Stomach smooth muscle (tissue), 2 donors: ENCODE measurements around the gene RAD51AP1.
A peak's percentile ranks its signal among the peaks of the same experiment; 100 is the strongest.

Source experiments
- H3K27ac ChIP-seq: one replicate; pipeline ENCODE4 v1.7.0; 2013; ENCODE audit warnings: mild to moderate bottlenecking, low read length, inconsistent platforms
- H3K27me3 ChIP-seq, 2 donors: one replicate each; pipeline ENCODE4 v1.7.0; 2013; ENCODE audit warnings: low read length in 2 of 2; ENCODE audit not compliant: insufficient read depth in 2 of 2, control insufficient read depth in 1 of 2
- H3K36me3 ChIP-seq, 2 donors: one replicate each; pipeline ENCODE4 v1.7.0; 2013; ENCODE audit warnings: low read length in 2 of 2; ENCODE audit not compliant: control insufficient read depth in 2 of 2, insufficient read depth in 2 of 2
- H3K4me1 ChIP-seq: one replicate; pipeline ENCODE4 v1.7.0; 2013; ENCODE audit warnings: low read length; ENCODE audit not compliant: control insufficient read depth, insufficient read depth
- H3K4me3 ChIP-seq, 2 donors: one replicate each; pipeline ENCODE4 v1.7.0; 2013; ENCODE audit warnings: low read length in 2 of 2
- H3K9ac ChIP-seq, 2 donors: one replicate each; pipeline ENCODE4 v1.7.0; 2013; ENCODE audit warnings: low read length in 2 of 2, mild to moderate bottlenecking in 1 of 2
- H3K9me3 ChIP-seq, 2 donors: one replicate each; pipeline ENCODE4 v1.7.0; 2013; ENCODE audit warnings: low read length in 2 of 2; ENCODE audit not compliant: control insufficient read depth in 2 of 2
- donor health status: healthy.
- donor health status: Pancreatic carcinoma.

Gene RAD51AP1

GRCh38 chr12:4591180-4591687, 52.5 kb downstream of the RAD51AP1 start:
- no peak overlapping the region for H3K9ac ChIP-seq
- no peaks in the 10 kb centered on the region for H3K4me1 ChIP-seq
- H3K27ac ChIP-seq = no peak overlapping the region
- no peaks in the 10 kb centered on the region for H3K36me3 ChIP-seq
- no peaks in the 10 kb centered on the region for H3K9me3 ChIP-seq
- peaks cover 4 to 5% of the 10 kb centered on the region in 2 donors for H3K27me3 ChIP-seq
- H3K4me3 ChIP-seq = no peak overlapping the region

DNA sequence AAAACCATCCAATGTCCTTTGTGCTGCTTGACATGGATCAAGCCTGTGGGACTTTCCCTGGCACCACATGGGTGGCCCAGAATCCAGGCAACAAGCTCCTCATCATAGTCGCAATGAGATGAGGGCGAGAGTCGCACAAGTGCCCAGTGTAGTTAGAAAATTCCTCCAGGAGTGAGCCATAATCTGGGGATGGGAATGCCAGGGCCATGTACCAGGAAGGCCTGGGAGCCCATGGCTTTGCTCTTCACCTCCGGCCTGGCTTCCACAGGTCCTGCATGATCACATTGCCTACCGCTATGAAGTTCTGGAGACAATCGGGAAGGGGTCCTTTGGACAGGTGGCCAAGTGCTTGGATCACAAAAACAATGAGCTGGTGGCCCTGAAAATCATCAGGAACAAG, 57.2 kb downstream of the RAD51AP1 start:
- Histone ChIP-seq H3K4me1 (no peaks in the 10 kb centered on the region), H3K9ac (no peak overlapping the region), H3K27ac (no peak overlapping the region), H3K27me3 (peaks cover 2 to 3% of the 10 kb centered on the region in 2 donors), H3K36me3 (no peaks in the 10 kb centered on the region), H3K9me3 (no peaks in the 10 kb centered on the region), H3K4me3 (no peak overlapping the region)

DNA sequence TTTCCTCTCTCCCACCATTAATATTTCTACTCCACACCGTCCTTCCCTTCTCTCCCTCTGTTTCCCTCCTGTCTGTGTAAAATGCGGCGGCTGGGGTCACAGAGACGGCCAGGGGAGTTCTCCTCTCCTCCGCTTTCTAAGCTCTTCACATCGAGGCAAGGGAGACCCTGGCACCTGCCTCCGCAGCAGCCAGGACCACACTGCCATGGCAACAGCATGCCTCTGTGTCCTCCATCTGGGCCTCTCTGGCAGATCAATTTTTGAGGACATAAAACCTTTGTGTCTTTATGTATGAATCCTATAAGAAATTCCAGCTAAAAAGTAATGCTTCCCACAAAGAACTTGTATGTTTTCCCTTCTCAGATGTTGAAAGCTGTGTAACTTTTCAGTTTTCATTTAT, 64.7 kb downstream of the RAD51AP1 start:
- H3K4me1 ChIP-seq = peaks cover 2% of the 10 kb centered on the region
- H3K9ac ChIP-seq = no peak overlapping the region
- no peak overlapping the region for H3K4me3 ChIP-seq
- H3K36me3 ChIP-seq = peaks cover 0 to 2% of the 10 kb centered on the region in 2 donors
- no peaks in the 10 kb centered on the region for H3K9me3 ChIP-seq
- no peak overlapping the region for H3K27ac ChIP-seq
- no peaks in the 10 kb centered on the region for H3K27me3 ChIP-seq

DNA sequence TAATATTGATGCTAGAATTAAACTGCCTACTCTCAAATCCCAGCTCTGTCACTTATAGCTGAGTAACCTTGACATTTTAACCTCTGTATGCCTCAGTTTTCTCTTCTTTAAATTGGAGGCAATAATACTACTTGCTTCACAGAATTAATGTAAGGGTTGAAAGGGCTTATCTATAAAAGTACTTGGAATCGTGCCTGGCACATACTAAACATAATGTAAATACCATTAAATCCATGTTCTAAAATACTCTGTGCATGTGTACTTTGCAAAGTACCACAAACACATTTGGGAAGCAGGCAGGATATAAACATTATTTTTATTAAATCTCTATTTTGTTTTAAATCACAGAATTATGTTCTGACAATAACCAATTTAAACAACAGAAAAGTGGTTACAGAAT, 65.3 kb downstream of the RAD51AP1 start:
- H3K9ac ChIP-seq = no peak overlapping the region
- H3K9me3 ChIP-seq = no peaks in the 10 kb centered on the region
- no peaks in the 10 kb centered on the region for H3K27me3 ChIP-seq
- no peak overlapping the region for H3K4me3 ChIP-seq
- H3K27ac ChIP-seq = no peak overlapping the region
- peaks cover 2% of the 10 kb centered on the region for H3K4me1 ChIP-seq
- H3K36me3 ChIP-seq = peaks cover 0 to 2% of the 10 kb centered on the region in 2 donors

- Histone ChIP-seq H3K4me1 (peaks cover 2% of the 10 kb centered on the region), H3K36me3 (peaks cover 0 to 2% of the 10 kb centered on the region in 2 donors), H3K27me3 (no peaks in the 10 kb centered on the region), H3K4me3 (peak overlapping the region; percentile 92 to 99), H3K9ac (peak overlapping the region; percentile 90 to 93), H3K27ac (peak overlapping the region; percentile 66), H3K9me3 (no peaks in the 10 kb centered on the region)
Observed at GRCh38 chr12:4604684-4605193, 66.0 kb downstream of the RAD51AP1 start.

DNA sequence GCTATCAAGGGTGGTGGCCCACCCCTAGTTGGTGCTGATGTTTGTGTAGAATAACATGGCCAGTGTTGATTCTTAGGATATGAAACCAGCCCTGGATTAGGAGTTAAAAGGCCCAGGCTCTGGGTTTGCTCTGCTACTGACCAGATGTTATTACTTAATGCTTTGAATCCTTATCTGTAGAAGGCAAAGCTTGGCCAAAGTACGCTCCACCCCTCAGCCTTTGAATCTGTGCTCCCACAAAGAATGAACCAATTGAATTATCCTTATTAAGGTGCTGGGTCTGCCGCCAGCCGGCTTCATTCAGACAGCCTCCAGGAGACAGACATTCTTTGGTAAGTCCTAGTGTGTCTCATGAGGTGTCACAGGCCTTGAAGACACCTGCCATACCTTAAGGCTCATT, 68.4 kb downstream of the RAD51AP1 start:
- Histone ChIP-seq H3K9ac (no peak overlapping the region), H3K4me3 (no peak overlapping the region), H3K9me3 (no peaks in the 10 kb centered on the region), H3K27ac (no peak overlapping the region), H3K4me1 (peaks cover 2% of the 10 kb centered on the region), H3K27me3 (no peaks in the 10 kb centered on the region), H3K36me3 (peaks cover 14 to 15% of the 10 kb centered on the region in 2 donors)

- peaks cover 23 to 24% of the 10 kb centered on the region in 2 donors for H3K36me3 ChIP-seq
Observed at GRCh38 chr12:4609071-4609470, 70.4 kb downstream of the RAD51AP1 start.

More at GRCh38 chr12:4609071-4609470, 70.4 kb downstream of the RAD51AP1 start:
- no peak overlapping the region for H3K9ac ChIP-seq
- H3K4me1 ChIP-seq = peaks cover 2% of the 10 kb centered on the region
- no peak overlapping the region for H3K27ac ChIP-seq
- no peaks in the 10 kb centered on the region for H3K9me3 ChIP-seq
- H3K4me3 ChIP-seq = no peak overlapping the region
- no peaks in the 10 kb centered on the region for H3K27me3 ChIP-seq
